Stimulated activated naive CD8-positive, alpha-beta T cell treated with anti-CD3 and anti-CD28 coated beads, Interleukin-15, amount 100 ng/mL, for 72 hours (primary cell): ENCODE data around the gene CLUH.
"Not testable (repeated sequence)": the region's sequence is repeated elsewhere in the genome, so short reads cannot be mapped to it uniquely, and the experiment has no call there.

Experiments used
- ATAC-seq: fragments of 150-1000 bp; cut with Tn5 transposase; 2 replicates; pipeline ENCODE4 v1.10.0; 2021; ENCODE audit warnings: mild to moderate bottlenecking, moderate library complexity
- DNase-seq, 2 donors: peaks; one replicate each; pipeline ENCODE4 v3.0.0; 2021 to 2022
- H3K27ac Mint-ChIP-seq, 2 donors: one replicate each; pipeline ENCODE4 v1.8.0; 2022; ENCODE audit warnings: mild to moderate bottlenecking in 2 of 2, mixed read lengths in 2 of 2, moderate library complexity in 2 of 2
- H3K27me3 Mint-ChIP-seq: one replicate; pipeline ENCODE4 v1.8.0; 2022; ENCODE audit warnings: mixed read lengths
- H3K4me1 Mint-ChIP-seq: one replicate; pipeline ENCODE4 v1.8.0; 2022; ENCODE audit warnings: mild to moderate bottlenecking, mixed read lengths
- H3K4me3 Mint-ChIP-seq, 2 donors: one replicate each; pipeline ENCODE4 v1.8.0; 2022; ENCODE audit warnings: mild to moderate bottlenecking in 2 of 2, mixed read lengths in 2 of 2, moderate library complexity in 1 of 2
- H3K9me3 Mint-ChIP-seq, 2 donors: one replicate each; pipeline ENCODE4 v1.8.0; 2022; ENCODE audit warnings: mixed read lengths in 2 of 2

The CLUH gene

GRCh38 chr17:2699216-2699805, 12.3 kb downstream of the CLUH start:
- DNase-seq, H3K4me3 Mint-ChIP-seq, H3K27ac Mint-ChIP-seq, H3K9me3 Mint-ChIP-seq, ATAC-seq, H3K27me3 Mint-ChIP-seq, H3K4me1 Mint-ChIP-seq: not testable (repeated sequence)

DNA sequence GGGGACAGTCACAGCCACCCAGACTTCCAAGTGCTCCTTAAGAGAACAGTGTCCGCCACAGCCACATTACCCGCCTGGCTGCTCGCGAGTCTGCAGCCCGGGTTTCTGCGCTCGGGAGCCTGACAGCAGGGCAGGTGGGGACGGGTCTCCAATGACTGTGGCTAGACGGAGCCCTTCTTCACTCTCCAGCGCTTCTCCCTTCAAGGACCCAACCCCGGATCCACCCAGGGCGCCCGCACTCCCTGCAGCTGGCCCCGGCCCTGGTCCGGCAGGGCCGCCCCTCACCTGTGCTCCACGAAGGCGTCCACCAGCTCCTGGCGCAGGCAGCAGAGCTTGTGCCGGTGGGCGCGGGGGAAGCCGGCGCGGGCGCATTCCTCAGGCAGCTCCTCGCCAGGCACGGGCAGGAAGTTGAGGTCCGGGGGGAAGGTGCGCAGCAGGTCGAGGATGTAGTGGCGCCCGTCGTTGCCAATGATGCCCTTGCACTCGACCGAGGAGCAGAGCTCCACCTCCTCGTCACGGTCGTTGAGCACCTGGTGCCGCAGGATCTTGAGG, 13.9 kb downstream of the CLUH start:
- Mint-ChIP-seq H3K27ac (no peak overlapping the region), H3K4me3 (no peak overlapping the region), H3K9me3 (no peaks in the 10 kb centered on the region), H3K4me1 (no peaks in the 10 kb centered on the region), H3K27me3 (no peaks in the 10 kb centered on the region)
- DNase-seq = no peak
- ATAC-seq = no peak

DNA sequence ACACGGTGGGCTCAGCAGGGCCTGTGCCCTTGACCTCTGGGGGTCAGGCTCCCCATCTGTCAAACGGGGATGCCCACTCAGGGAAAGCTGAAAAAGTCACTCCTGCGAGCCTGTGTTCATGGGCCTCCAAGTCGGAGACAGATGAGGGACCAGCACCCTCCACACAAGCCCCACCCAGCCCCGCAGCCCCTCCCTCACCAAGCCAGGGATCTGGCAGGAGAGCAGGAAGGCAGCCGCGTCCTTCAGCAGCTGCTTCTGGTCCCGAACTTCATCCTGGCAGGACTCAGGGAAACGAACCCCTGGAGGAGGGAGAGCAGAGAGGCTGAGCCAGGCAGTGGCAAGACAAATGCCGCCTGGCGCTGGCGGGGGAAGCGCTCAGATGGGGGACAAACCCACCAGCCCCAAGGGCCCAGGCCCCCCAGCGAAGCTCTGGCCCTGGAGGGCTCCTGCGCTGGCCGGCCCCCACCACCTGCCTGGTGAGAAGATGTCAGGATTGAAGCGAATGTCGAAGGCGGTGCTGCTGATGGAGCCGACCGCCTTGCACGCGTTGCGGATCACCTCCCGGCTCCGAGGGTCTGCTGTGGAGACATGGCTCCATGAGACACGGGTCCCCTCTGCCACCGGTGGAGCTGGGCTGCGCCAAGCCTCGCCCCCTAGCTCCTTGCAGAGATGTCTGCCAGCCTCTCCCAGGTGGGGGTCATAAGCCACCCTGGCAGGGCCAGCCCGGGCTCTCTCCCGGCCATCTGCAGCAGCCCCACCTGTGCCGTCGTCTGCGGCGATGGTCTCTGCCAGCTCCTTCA, 15.4 kb downstream of the CLUH start:
- no peak overlapping the region for H3K4me3 Mint-ChIP-seq
- no peak for DNase-seq
- H3K27ac Mint-ChIP-seq = no peak overlapping the region
- no peaks in the 10 kb centered on the region for H3K9me3 Mint-ChIP-seq
- H3K4me1 Mint-ChIP-seq = no peaks in the 10 kb centered on the region
- no peak for ATAC-seq
- H3K27me3 Mint-ChIP-seq = no peaks in the 10 kb centered on the region

DNA sequence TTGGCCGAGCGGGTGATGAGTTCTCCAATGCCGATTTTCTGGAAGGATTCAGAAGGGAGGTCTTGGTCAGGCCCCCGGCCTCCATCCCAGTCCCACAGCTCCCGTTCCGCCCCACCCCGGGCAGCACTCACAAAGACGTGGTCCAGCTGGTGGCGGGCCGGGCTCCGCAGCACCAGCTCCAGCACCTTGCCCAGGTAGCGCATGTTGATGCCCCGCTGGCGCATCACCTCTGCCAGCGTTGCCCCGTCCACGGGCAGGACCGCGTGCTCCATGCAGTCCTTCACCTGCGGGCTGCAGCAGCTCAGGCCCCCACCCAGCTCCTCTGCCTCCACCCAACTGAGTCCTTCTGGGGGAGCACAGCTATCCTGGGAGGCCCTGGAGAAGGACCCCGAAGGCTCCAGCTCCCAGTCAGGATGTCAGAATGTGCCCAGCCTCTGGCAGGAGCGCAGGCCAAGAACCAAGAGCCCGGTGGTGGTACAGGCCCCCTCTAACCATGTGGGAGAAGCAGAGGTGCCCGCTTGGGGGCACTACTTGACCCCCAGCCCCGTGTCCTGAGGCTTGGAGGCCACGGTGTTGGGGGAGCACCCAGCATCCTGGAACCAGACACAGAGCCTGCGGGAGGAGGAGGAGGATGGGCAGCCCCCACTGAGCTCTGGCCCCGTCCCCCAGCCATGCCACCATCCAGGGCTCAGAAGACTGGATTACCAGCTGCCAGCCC, 16.2 kb downstream of the CLUH start:
- Mint-ChIP-seq H3K9me3 (no peaks in the 10 kb centered on the region), H3K27ac (peak overlapping the region in 1 of 2 donors; percentile 6), H3K4me3 (no peak overlapping the region), H3K27me3 (no peaks in the 10 kb centered on the region), H3K4me1 (no peaks in the 10 kb centered on the region)
- DNase-seq (peak in 1 of 2 donors; percentile 6), ATAC-seq (no peak)

- peak in 1 of 2 donors; percentile 9 for DNase-seq
- ATAC-seq = no peak
- Mint-ChIP-seq H3K27me3 (no peaks in the 10 kb centered on the region), H3K4me1 (no peaks in the 10 kb centered on the region), H3K27ac (no peak overlapping the region), H3K4me3 (no peak overlapping the region), H3K9me3 (no peaks in the 10 kb centered on the region)
Measured at GRCh38 chr17:2694381-2695242, 17.0 kb downstream of the CLUH start.

DNA sequence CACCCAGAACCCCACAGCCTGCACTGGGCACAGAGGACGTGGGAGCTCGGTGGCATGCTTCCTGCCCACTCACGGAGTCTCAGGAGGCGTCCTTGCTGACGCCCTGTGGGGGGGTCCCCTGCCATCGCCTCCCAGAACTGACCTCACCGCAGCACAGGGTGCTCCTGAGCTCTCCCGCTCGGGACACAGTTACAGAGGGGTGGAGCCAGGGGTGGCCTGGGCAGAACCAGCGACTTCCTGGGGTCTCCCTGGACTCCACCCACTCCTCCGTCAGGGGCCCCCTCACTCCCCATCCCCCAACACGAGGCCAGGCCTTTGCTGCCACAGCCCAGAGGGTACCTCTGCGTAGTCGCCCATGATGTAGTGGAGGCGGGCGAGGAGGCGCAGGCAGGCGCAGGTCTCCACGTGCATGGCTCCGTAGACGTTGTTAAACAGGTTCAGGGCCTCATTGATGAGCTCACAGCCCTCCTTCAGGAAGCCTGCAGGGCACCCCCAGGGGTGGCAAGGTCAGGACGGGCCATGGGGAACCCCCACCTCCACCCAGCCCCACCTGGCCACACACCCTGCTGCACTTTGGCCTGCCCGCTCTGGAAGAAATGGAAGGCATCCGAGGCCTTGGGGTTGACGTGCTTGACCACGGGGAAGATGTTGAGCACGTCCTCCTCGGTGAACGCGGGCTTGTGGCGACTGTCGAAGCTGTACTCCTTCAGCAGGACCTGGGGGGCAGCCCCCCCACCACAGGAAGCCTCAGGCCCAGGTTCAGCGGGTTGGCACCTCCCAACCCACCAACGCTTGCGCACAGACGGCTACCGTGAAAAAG, 17.8 kb downstream of the CLUH start:
- peaks cover 6% of the 10 kb centered on the region for H3K4me1 Mint-ChIP-seq
- H3K27ac Mint-ChIP-seq = no peak overlapping the region
- no peak overlapping the region for H3K4me3 Mint-ChIP-seq
- ATAC-seq = no peak
- H3K9me3 Mint-ChIP-seq = no peaks in the 10 kb centered on the region
- H3K27me3 Mint-ChIP-seq = no peaks in the 10 kb centered on the region
- peak in 1 of 2 donors; percentile 10 for DNase-seq

DNA sequence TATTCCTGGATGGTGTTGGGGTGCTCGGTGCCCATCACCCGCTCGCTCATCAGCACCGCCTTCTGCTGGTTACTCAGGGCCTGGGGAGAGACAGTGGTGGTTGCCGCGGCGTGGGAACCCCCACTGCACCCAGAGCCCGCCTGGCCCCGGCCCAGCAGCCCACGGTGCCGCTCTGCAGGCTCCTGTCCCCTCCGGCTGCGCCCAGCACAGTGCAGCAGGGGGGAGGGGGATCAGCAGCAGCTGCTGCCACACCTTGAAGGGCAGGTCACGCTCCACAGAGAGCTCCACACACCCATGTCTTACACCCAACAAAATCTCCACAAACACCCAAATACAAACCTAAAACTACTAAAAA, 18.8 kb downstream of the CLUH start:
- Mint-ChIP-seq H3K27ac (no peak overlapping the region), H3K9me3 (no peaks in the 10 kb centered on the region), H3K4me3 (no peak overlapping the region), H3K4me1 (peaks cover 8% of the 10 kb centered on the region), H3K27me3 (no peaks in the 10 kb centered on the region)
- ATAC-seq (no peak), DNase-seq (no peak)

DNA sequence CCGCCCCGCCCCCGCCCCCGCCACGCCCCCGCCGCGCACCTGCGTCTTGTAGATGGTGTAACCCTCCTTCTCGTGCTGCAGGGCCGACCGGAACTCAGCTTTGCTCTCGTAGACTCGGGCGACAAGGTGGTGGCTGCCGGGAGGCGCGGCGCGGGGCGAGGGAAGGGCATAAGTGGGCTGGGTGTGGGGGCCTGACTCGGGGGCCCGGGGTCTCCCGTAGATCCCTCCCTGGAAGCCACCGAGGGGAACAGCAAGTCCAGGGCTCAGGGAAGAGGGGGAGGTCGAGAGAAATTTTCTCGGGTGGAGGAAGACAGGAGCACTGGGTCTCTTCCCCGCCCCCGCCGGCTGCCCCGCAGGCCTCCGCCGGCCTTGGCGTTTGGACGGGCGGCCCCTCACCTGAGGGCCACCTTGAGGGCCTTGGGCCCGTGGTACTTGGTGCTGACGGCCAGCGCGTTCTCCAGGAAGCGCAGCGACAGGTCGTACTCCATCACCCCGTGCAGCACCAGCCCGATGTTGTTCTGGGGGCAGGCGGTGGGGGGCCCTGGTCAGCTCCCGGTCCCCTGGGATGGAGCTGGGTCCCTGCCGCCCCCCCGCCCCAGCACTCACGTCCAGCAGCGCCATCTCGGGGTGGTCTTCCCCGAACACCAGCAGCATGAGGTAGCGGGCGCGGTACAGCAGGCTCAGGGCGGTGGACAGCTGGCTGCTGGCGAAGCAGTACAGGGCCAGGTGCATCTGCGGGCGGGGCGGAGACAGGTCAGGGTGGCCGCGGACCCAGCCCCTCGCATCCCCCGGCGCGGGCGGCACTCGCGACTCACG, 19.4 kb downstream of the CLUH start:
- H3K4me3 Mint-ChIP-seq = no peak overlapping the region
- no peak overlapping the region for H3K27ac Mint-ChIP-seq
- ATAC-seq (peak; percentile 16), DNase-seq (peak in 1 of 2 donors; percentile 9)
- H3K9me3 Mint-ChIP-seq = no peaks in the 10 kb centered on the region
- peaks cover 14% of the 10 kb centered on the region for H3K4me1 Mint-ChIP-seq
- H3K27me3 Mint-ChIP-seq = no peaks in the 10 kb centered on the region

GRCh38 chr17:2691069-2691871, 20.3 kb downstream of the CLUH start:
- ATAC-seq (no peak), DNase-seq (peak in 1 of 2 donors; percentile 7)
- Mint-ChIP-seq H3K4me1 (peaks cover 17% of the 10 kb centered on the region), H3K27ac (no peak overlapping the region), H3K4me3 (no peak overlapping the region), H3K9me3 (no peaks in the 10 kb centered on the region), H3K27me3 (no peaks in the 10 kb centered on the region)

DNA sequence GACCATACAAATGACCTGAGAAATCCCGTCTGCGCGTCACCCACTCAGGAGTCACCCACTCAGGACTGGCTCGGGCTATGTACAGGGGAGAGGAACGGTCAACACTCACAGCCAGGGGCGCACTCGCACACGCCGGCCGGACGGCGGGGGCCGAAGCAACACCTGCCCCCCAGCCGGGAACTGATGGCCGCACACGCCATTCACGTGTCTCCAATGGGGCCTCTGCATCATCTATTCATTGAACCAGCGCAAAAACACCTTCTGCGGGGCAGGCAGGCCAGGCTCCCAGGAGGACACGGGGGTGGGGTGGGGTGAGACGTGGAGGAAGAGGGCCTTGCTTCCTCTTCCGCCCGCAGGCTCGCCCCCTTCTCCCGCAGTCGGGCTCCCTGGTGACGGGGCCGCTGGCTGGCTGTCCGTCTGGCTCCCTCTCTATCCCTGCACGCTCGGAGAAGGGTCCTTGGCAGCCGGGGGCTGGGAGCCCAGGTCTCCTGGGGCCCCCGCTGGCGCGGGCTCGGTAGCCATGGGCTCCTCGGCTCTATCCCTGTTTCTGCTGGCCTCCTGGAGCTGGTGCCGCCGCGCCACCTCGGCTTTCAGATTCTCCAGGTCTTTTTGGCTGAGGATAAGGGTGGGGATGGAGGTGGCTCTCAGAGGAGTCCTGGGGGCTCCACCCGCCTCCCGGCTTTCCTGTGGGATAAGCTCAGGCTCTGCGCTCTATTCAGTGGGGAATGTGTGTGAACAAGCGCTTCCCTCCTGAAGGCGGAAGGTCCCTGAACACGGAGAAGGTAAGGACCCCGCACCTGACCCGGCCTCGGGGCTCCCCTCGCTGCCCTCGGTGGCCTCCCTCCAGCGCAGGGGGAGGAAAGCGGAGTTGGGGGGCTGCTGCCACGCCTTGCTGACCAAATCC, 21.1 kb downstream of the CLUH start:
- no peaks in the 10 kb centered on the region for H3K27me3 Mint-ChIP-seq
- no peak for DNase-seq
- H3K27ac Mint-ChIP-seq = peak overlapping the region in 1 of 2 donors; percentile 74
- H3K4me1 Mint-ChIP-seq = peaks cover 17% of the 10 kb centered on the region
- ATAC-seq = no peak
- H3K9me3 Mint-ChIP-seq = no peaks in the 10 kb centered on the region
- no peak overlapping the region for H3K4me3 Mint-ChIP-seq

DNA sequence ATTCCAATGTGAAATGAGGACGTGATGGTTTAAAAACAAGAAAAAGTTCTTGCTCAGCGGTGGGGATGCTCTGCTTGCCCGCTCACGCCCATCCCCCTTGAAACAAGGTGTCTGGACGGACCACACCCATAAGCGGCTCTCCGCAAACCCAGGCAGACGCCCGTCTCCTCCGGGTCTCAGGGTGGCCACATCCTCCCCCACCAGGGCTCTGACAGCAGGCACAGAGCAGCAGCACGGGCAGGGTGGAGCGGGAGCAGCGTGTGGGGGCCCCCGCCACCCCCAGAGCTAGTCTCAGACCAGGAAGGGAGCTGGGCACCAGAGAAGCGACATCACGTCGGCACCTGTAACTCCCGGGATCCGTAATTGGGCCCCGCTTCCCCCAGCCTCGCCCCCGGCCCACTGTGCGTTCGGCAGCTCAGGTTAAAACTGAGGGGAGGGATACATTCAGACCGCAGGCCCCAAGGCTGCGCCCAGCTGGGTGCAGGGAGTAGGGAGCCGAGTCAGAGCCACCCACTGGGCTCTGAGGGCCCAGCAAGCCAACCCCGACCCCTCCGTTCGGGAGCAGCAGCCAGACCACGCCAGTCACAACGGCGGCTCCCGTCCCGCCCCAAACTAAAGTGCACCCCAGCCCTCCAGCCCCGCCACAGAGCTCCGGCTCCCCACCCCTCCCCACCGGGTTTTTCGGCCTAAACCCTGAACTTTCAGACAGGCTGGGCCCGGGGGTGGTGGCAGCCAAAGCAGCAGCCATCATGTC, 22.0 kb downstream of the CLUH start:
- Mint-ChIP-seq H3K4me1 (peaks cover 17% of the 10 kb centered on the region), H3K27ac (peak overlapping the region in 1 of 2 donors; percentile 76), H3K9me3 (no peaks in the 10 kb centered on the region), H3K27me3 (no peaks in the 10 kb centered on the region), H3K4me3 (peak overlapping the region in 1 of 2 donors; percentile 10)
- DNase-seq (no peak), ATAC-seq (no peak)
